Measurements from ENCODE around the gene EDIL3.

- TF ChIP-seq CTCF (IDR thresholded peaks at IDR 0.05) (no peak), POLR2A (IDR thresholded peaks at IDR 0.05) (no peak)
Measured at GRCh38 chr5:83914199-83914598, 470.5 kb downstream of the EDIL3 start.
